ENCODE results near the gene GNAS-AS1. TPM values are rescaled to one million over a fixed set of nuclear protein-coding genes. Genes with fewer than 3 reads are reported as not detected.

GNAS-AS1 gene
- total and polyA plus RNA-seq, 2 donors (not counting 1 experiment from before 2014, with no cell fraction given), result 1.5 TPM; not detected in 1

GRCh38 chr20:58784321-58785074 lies 66.2 kb downstream of the GNAS-AS1 start:
- Mint-ChIP-seq H3K27me3 (peaks cover 46% of the 10 kb centered on the region), H3K4me3 (no peak overlapping the region), H3K4me1 (no peaks in the 10 kb centered on the region), H3K9me3 (ENCODE audit: insufficient read depth) (no peaks in the 10 kb centered on the region), H3K27ac (no peak overlapping the region)
- Histone ChIP-seq H3K4me1 (ENCODE audit: control insufficient read depth in 2 of 2, insufficient read depth in 2 of 2, low read length in 2 of 2) (no peaks in the 10 kb centered on the region), H3K9ac (ENCODE audit: low read length) (no peak overlapping the region), H3K9me3 (ENCODE audit: control extremely low read depth in 1 of 3, control insufficient read depth in 2 of 3, insufficient read depth in 1 of 3, low read length in 2 of 3) (no peaks in the 10 kb centered on the region), H2AFZ (ENCODE audit: insufficient read depth, low read depth, low read length, poor library complexity, severe bottlenecking) (no peak overlapping the region), H3K27me3 (replicated peaks in 1 of 4; ENCODE audit: control extremely low read depth in 1 of 4, control insufficient read depth in 3 of 4, insufficient read depth in 4 of 4, low read length in 3 of 4) (peaks cover 0 to 4% (median 2%) of the 10 kb centered on the region in 4 experiments), H3K27ac (ENCODE audit: low read length in 2 of 2) (no peak overlapping the region), H3K4me2 (replicated peaks; ENCODE audit: low read depth, low read length, poor library complexity, severe bottlenecking) (no peak overlapping the region), H4K20me1 (ENCODE audit: control insufficient read depth, insufficient read depth, low read length, poor library complexity, severe bottlenecking) (no peaks in the 10 kb centered on the region), H3K79me2 (ENCODE audit: control insufficient read depth, insufficient read depth, low read length) (no peaks in the 10 kb centered on the region), H3K36me3 (replicated peaks in 1 of 2; ENCODE audit: control extremely low read depth in 1 of 2, control insufficient read depth in 1 of 2, extremely low read depth in 1 of 2, insufficient read depth in 2 of 2, low read length in 1 of 2) (no peaks in the 10 kb centered on the region), H3K4me3 (ENCODE audit: control extremely low read depth in 1 of 5, extremely low read depth in 1 of 5, insufficient read depth in 1 of 5, low read depth in 2 of 5, low read length in 4 of 5) (no peak overlapping the region)
- 83% methylated on average over 15 of the region's 15 CpGs for WGBS (ENCODE audit: insufficient coverage)
- TF ChIP-seq CTCF (IDR thresholded peaks at IDR 0.05) (no peak), EZH2 (IDR thresholded peaks at IDR 0.05; ENCODE audit: borderline replicate concordance, insufficient read depth, low read depth, low read length, poor library complexity, severe bottlenecking) (no peak)
- ATAC-seq (ENCODE audit: low read depth) (no peak), DNase-seq (no peak)
- intact Hi-C loops (cut with micrococcal nuclease), result no loop called here
- ChIA-PET POLR2A (no interaction called here), CTCF (no interaction called here)

- H3K4me1 Mint-ChIP-seq, result no peaks in the 10 kb centered on the region
- ATAC-seq (ENCODE audit: low read depth), result no peak
- Histone ChIP-seq H3K4me2 (replicated peaks; ENCODE audit: low read depth, low read length, poor library complexity, severe bottlenecking) (no peak overlapping the region), H3K27me3 (replicated peaks in 1 of 4; ENCODE audit: control extremely low read depth in 1 of 4, control insufficient read depth in 3 of 4, insufficient read depth in 4 of 4, low read length in 3 of 4) (peaks cover 0 to 4% (median 2%) of the 10 kb centered on the region in 4 experiments), H2AFZ (ENCODE audit: insufficient read depth, low read depth, low read length, poor library complexity, severe bottlenecking) (no peak overlapping the region), H3K79me2 (ENCODE audit: control insufficient read depth, insufficient read depth, low read length) (no peaks in the 10 kb centered on the region), H3K4me1 (ENCODE audit: control insufficient read depth in 2 of 2, insufficient read depth in 2 of 2, low read length in 2 of 2) (no peaks in the 10 kb centered on the region), H3K27ac (ENCODE audit: low read length in 2 of 2) (no peak overlapping the region), H3K4me3 (ENCODE audit: control extremely low read depth in 1 of 5, extremely low read depth in 1 of 5, insufficient read depth in 1 of 5, low read depth in 2 of 5, low read length in 4 of 5) (no peak overlapping the region), H4K20me1 (ENCODE audit: control insufficient read depth, insufficient read depth, low read length, poor library complexity, severe bottlenecking) (no peaks in the 10 kb centered on the region), H3K9ac (ENCODE audit: low read length) (no peak overlapping the region), H3K36me3 (replicated peaks in 1 of 2; ENCODE audit: control extremely low read depth in 1 of 2, control insufficient read depth in 1 of 2, extremely low read depth in 1 of 2, insufficient read depth in 2 of 2, low read length in 1 of 2) (no peaks in the 10 kb centered on the region), H3K9me3 (ENCODE audit: control extremely low read depth in 1 of 3, control insufficient read depth in 2 of 3, insufficient read depth in 1 of 3, low read length in 2 of 3) (no peaks in the 10 kb centered on the region)
- H3K4me3 Mint-ChIP-seq, result no peak overlapping the region
- no peak for DNase-seq
- peaks cover 47% of the 10 kb centered on the region for H3K27me3 Mint-ChIP-seq
- H3K9me3 Mint-ChIP-seq (ENCODE audit: insufficient read depth), result no peaks in the 10 kb centered on the region
- WGBS (ENCODE audit: insufficient coverage), result 92% methylated on average over 11 of the region's 12 CpGs
- intact Hi-C loops (cut with micrococcal nuclease), result no loop called here
- H3K27ac Mint-ChIP-seq, result no peak overlapping the region
- POLR2A ChIA-PET, result no interaction called here
- CTCF ChIA-PET, result interaction anchor here (0.9 kb wide), 2 partner anchors 16 to 713 kb away, joined by 3 read pairs; no protein-coding TSS in a partner anchor
- TF ChIP-seq EZH2 (IDR thresholded peaks at IDR 0.05; ENCODE audit: borderline replicate concordance, insufficient read depth, low read depth, low read length, poor library complexity, severe bottlenecking) (no peak), CTCF (IDR thresholded peaks at IDR 0.05) (no peak)
Measured at GRCh38 chr20:58783511-58784011, 67.1 kb downstream of the GNAS-AS1 start.

Measured in B cell (primary cell).